Measurements from ENCODE around the gene PCSK5.

GRCh38 chr9:75869236-75869635 lies 21.2 kb upstream of the PCSK5 start:
- TF ChIP-seq CTCF (IDR thresholded peaks at IDR 0.05; ENCODE audit: extremely low read depth in 1 of 2, insufficient read depth in 1 of 2, low read depth in 1 of 2, low read length in 2 of 2) = no peak
- TF ChIP-seq EZH2 (IDR thresholded peaks at IDR 0.05; ENCODE audit: borderline replicate concordance, low read depth, low read length, severe bottlenecking) = no peak
- TF ChIP-seq POLR2A (IDR thresholded peaks at IDR 0.05; ENCODE audit: low read depth, low read length) = no peak
